ENCODE results near the gene TMEM178B.

GRCh38 chr7:141028767-141029166 is 45.1 kb upstream of the TMEM178B start:
- TF ChIP-seq REST (IDR thresholded peaks at IDR 0.05; ENCODE audit: insufficient read depth in 1 of 2, low read depth in 2 of 2, low read length in 2 of 2) = no peak
- TF ChIP-seq POLR2AphosphoS5 (IDR thresholded peaks at IDR 0.05; ENCODE audit: low read depth, low read length) = no peak
- no peak for TF ChIP-seq SIN3A (IDR thresholded peaks at IDR 0.05; ENCODE audit: borderline replicate concordance, insufficient read depth, low read length)
- TF ChIP-seq TAF1 (IDR thresholded peaks at IDR 0.05; ENCODE audit: borderline replicate concordance, insufficient read depth, low read length) = no peak

Measured in PFSK-1 (cell line).